IMR-90 (cell line): ENCODE data around the gene ADH1C. TPM values are rescaled to one million over a fixed set of nuclear protein-coding genes. Genes with fewer than 3 reads are reported as not detected.

ENCODE experiments used
- ATAC-seq: fragments of 200-7000 bp; cut with Tn5 transposase; 2 replicates; pipeline ENCODE4 v1.9.1; 2020; ENCODE audit warnings: low read depth, mild to moderate bottlenecking, moderate library complexity
- BruUV-seq: library from RNA; stranded (reverse); fragments of 400-500 nt; replicated peaks from 2 replicates; lab custom pipeline; 2021; lab: Mats Ljungman, UMichigan
- CTCF ChIA-PET: fragments of 300-600 bp; formaldehyde crosslinking; extraction: SDS; loops from one replicate; lab custom pipeline; 2021; ENCODE audit warnings: antibody characterized with exemption; lab: Yijun Ruan, JAX
- POLR2A ChIA-PET: fragments of 300-600 bp; sonication (Branson Sonifier 250); formaldehyde crosslinking; loops from one replicate; lab custom pipeline; 2022; ENCODE audit warnings: antibody characterized with exemption; ENCODE audit not compliant: unreplicated experiment; lab: Charles Lee
- DNase-seq: peaks from one replicate; pipeline ENCODE4 v3.0.0; 2013
- H2AFZ ChIP-seq: replicated peaks from 2 replicates; pipeline ENCODE3; 2013; ENCODE audit warnings: low read length, mild to moderate bottlenecking; ENCODE audit not compliant: poor library complexity
- H2AK5ac ChIP-seq: 2 replicates; pipeline ENCODE4 v1.6.1; 2013; ENCODE audit warnings: low read depth, low read length, inconsistent platforms
- H2AK9ac ChIP-seq: replicated peaks from 2 replicates; pipeline ENCODE3; 2013; ENCODE audit warnings: mild to moderate bottlenecking, low read depth, low read length, moderate library complexity; ENCODE audit not compliant: poor library complexity
- H2BK120ac ChIP-seq: 2 replicates; pipeline ENCODE4 v1.6.1; 2013; ENCODE audit warnings: low read depth, low read length, inconsistent platforms
- H2BK15ac ChIP-seq: 3 replicates; pipeline ENCODE4 v1.6.1; 2013; ENCODE audit warnings: low read depth, low read length, inconsistent platforms
- H2BK20ac ChIP-seq: 2 replicates; pipeline ENCODE4 v1.6.1; 2013; ENCODE audit warnings: low read depth, mild to moderate bottlenecking, inconsistent platforms, low read length, moderate library complexity
- H2BK5ac ChIP-seq: 2 replicates; pipeline ENCODE4 v1.6.1; 2013; ENCODE audit warnings: mild to moderate bottlenecking, low read depth, low read length, inconsistent platforms; ENCODE audit not compliant: poor library complexity, severe bottlenecking
- H3K14ac ChIP-seq: replicated peaks from 2 replicates; pipeline ENCODE4 v1.6.1; 2013; ENCODE audit warnings: low read depth, low read length, inconsistent platforms
- H3K18ac ChIP-seq: 2 replicates; pipeline ENCODE4 v1.6.1; 2013; ENCODE audit warnings: low read depth, low read length, control low read depth
- H3K23ac ChIP-seq: 2 replicates; pipeline ENCODE4 v1.6.1; 2013; ENCODE audit warnings: low read depth, low read length, inconsistent platforms
- H3K27ac ChIP-seq: 2 replicates; pipeline ENCODE4 v1.5.1; 2013; ENCODE audit warnings: mild to moderate bottlenecking, control low read depth, low read length; ENCODE audit not compliant: insufficient read depth
- H3K27me3 ChIP-seq: 2 replicates; pipeline ENCODE4 v1.6.1; 2013; ENCODE audit warnings: low read length; ENCODE audit not compliant: control insufficient read depth, insufficient read depth
- H3K36me3 ChIP-seq: 2 replicates; pipeline ENCODE4 v1.6.1; 2013; ENCODE audit warnings: low read length, mixed read lengths; ENCODE audit not compliant: control insufficient read depth, insufficient read depth
- H3K4ac ChIP-seq: 2 replicates; pipeline ENCODE4 v1.6.1; 2013; ENCODE audit warnings: low read depth, low read length, inconsistent platforms
- H3K4me1 ChIP-seq: 2 replicates; pipeline ENCODE4 v1.6.1; 2013; ENCODE audit warnings: low read length, mixed read lengths; ENCODE audit not compliant: control insufficient read depth, insufficient read depth
- H3K4me2 ChIP-seq: 2 replicates; pipeline ENCODE4 v1.6.1; 2013; ENCODE audit warnings: low read depth, mild to moderate bottlenecking, control low read depth, low read length, moderate library complexity
- H3K4me3 ChIP-seq: 2 replicates; pipeline ENCODE4 v1.5.1; 2013; ENCODE audit warnings: low read depth, mild to moderate bottlenecking, control low read depth, low read length, moderate library complexity; ENCODE audit not compliant: insufficient read depth
- H3K56ac ChIP-seq: 2 replicates; pipeline ENCODE4 v1.6.1; 2013; ENCODE audit warnings: low read length, inconsistent platforms; ENCODE audit not compliant: insufficient read depth; ENCODE audit errors: extremely low read depth
- H3K79me1 ChIP-seq, 2 experiments: 2 replicates each; pipeline ENCODE4 v1.6.1; 2013; ENCODE audit warnings: low read length in 2 of 2, inconsistent platforms in 1 of 2, low read depth in 1 of 2
- H3K9ac ChIP-seq: 2 replicates; pipeline ENCODE4 v1.6.1; 2013; ENCODE audit warnings: low read depth, low read length, control low read depth
- H3K9me1 ChIP-seq: 2 replicates; pipeline ENCODE4 v1.6.1; 2013; ENCODE audit warnings: low read length, inconsistent platforms; ENCODE audit not compliant: insufficient read depth
- H3K9me3 ChIP-seq: 2 replicates; pipeline ENCODE4 v1.6.1; 2013; ENCODE audit warnings: low read length; ENCODE audit not compliant: control insufficient read depth, insufficient read depth
- H4K20me1 ChIP-seq: 2 replicates; pipeline ENCODE4 v1.6.1; 2013; ENCODE audit warnings: low read length, inconsistent platforms; ENCODE audit not compliant: insufficient read depth
- H4K5ac ChIP-seq: 2 replicates; pipeline ENCODE4 v1.6.1; 2013; ENCODE audit warnings: mild to moderate bottlenecking, low read depth, low read length, control low read depth
- H4K8ac ChIP-seq, 2 experiments: 2 replicates each; pipeline ENCODE4 v1.6.1; 2013; ENCODE audit warnings: low read depth in 2 of 2, low read length in 2 of 2, control low read depth in 1 of 2, inconsistent platforms in 1 of 2
- H4K91ac ChIP-seq: 2 replicates; pipeline ENCODE4 v1.6.1; 2013; ENCODE audit warnings: low read depth, low read length, inconsistent platforms; ENCODE audit not compliant: insufficient read depth
- BHLHE40 ChIP-seq: fragments of 150-350 bp; IDR thresholded peaks from 2 replicates; pipeline ENCODE4 v1.6.1; 2016; ENCODE audit warnings: mild to moderate bottlenecking, low read depth, low read length
- CEBPB ChIP-seq: IDR thresholded peaks from 2 replicates; pipeline ENCODE4 v1.6.1; 2012; ENCODE audit warnings: low read depth, low read length, improper control_type of control experiment
- CHD1 ChIP-seq: IDR thresholded peaks from 2 replicates; pipeline ENCODE4 v1.6.1; 2012; ENCODE audit warnings: low read depth, low read length, improper control_type of control experiment
- MAFK ChIP-seq: IDR thresholded peaks from 2 replicates; pipeline ENCODE4 v1.6.1; 2012; ENCODE audit warnings: low read depth, low read length, improper control_type of control experiment
- MAZ ChIP-seq: IDR thresholded peaks from 2 replicates; pipeline ENCODE4 v1.6.1; 2012; ENCODE audit warnings: low read depth, mild to moderate bottlenecking, low read length, improper control_type of control experiment, moderate library complexity, borderline replicate concordance
- NFE2L2 ChIP-seq: fragments of 150-350 bp; IDR thresholded peaks from 2 replicates; pipeline ENCODE4 v1.6.1; 2016; ENCODE audit warnings: low read depth, mild to moderate bottlenecking, low read length
- WGBS, 2 experiments: methylation state at CpG; one replicate each; pipeline versions ENCODE4 v1.1.5 to v1.1.7; 2013; ENCODE audit warnings: missing lambda C conversion rate in 2 of 2; ENCODE audit not compliant: insufficient read length in 1 of 2; ENCODE audit errors: extremely low coverage in 2 of 2; 5-methylcytosine and 5-hydroxymethylcytosine counted together
- dilution Hi-C: fragments of 300-500 bp; cut with HindIII; formaldehyde crosslinking; loops from one replicate; pipeline ENCODE4 v1.14.3; 2018; ENCODE audit warnings: low sequenced_read_pairs; ENCODE audit not compliant: unreplicated experiment
- in situ Hi-C: fragments of 300-500 bp; cut with MboI; formaldehyde crosslinking; loops from 3 replicates; pipeline ENCODE4 v1.14.3; 2019; ENCODE audit warnings: low sequenced_read_pairs, inconsistent platforms, mixed read lengths
- intact Hi-C: fragments of 100-400 bp; cut with micrococcal nuclease; formaldehyde crosslinking; loops from 2 replicates; pipeline ENCODE4 v1.10.0; 2022
- polyA plus RNA-seq, 3 experiments: library from polyadenylated mRNA; depleted of rRNA; stranded (reverse); fragments of >200 nt; gene quantifications; 2 replicates each; pipeline ENCODE4 v1.2.3, GENCODE V29; 2012; ENCODE audit warnings: low replicate concordance in 1 of 3
- total RNA-seq: library from RNA; depleted of rRNA; stranded (reverse); fragments of >200 nt; gene quantifications from 2 replicates; pipeline ENCODE4 v1.2.3, GENCODE V29; 2012
- TF ChIP-seq, protein P1 (sequence below): fragments of 150-350 bp; IDR thresholded peaks from 2 replicates; pipeline ENCODE4 v1.6.1; 2017; ENCODE audit warnings: mild to moderate bottlenecking, antibody characterized with exemption, low read length, low read depth

The ADH1C gene
- total and polyA plus RNA-seq, 2 of the 4 experiments (the other 2 are of a cell fraction), result 0.26 TPM; not detected in 1

DNA sequence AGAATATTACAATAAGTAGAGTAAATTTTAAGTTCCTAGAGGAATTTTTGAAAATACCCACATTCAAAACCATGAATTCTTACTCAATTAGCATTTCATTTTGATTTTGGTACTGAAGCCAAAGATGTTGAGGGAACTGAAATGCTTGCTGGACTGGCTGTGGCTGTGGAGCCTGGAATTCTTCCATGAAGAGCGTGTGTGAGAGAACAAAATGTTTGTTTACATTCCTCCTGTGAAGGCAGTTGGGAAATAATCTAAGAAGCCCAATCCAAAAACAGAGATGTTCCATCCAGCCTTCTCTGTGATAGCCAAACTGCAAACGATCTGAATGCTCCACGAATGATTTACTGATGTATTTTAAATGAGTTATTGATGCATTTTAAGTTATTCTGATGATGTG is 27.6 kb downstream of the ADH1C start:
- Histone ChIP-seq H2AK5ac (no peak overlapping the region), H4K5ac (no peak overlapping the region), H2BK20ac (no peak overlapping the region), H3K4me3 (no peak overlapping the region), H3K4ac (no peak overlapping the region), H3K9me1 (no peaks in the 10 kb centered on the region), H2AFZ (no peak overlapping the region), H4K8ac (no peak overlapping the region), H3K56ac (no peak overlapping the region), H2AK9ac (no peak overlapping the region), H3K79me1 (no peaks in the 10 kb centered on the region), H4K20me1 (no peaks in the 10 kb centered on the region), H3K18ac (no peak overlapping the region; the same call in 1 of the 2 replicates), H3K14ac (no peak overlapping the region), H3K23ac (no peak overlapping the region), H3K27me3 (no peaks in the 10 kb centered on the region), H2BK120ac (no peak overlapping the region), H2BK5ac (peak overlapping the region; percentile 82), H3K27ac (no peak overlapping the region; the same call in 1 of the 2 replicates), H3K9ac (no peak overlapping the region), H4K91ac (no peak overlapping the region), H2BK15ac (no peak overlapping the region), H3K36me3 (no peaks in the 10 kb centered on the region), H3K9me3 (peaks cover 8% of the 10 kb centered on the region; the same call in 1 of the 2 replicates), H3K4me1 (peaks cover 9% of the 10 kb centered on the region; the same call in 1 of the 2 replicates), H3K4me2 (peak overlapping the region; percentile 25; the same call in 1 of the 2 replicates)
- POLR2A ChIA-PET, result no interaction called here
- ATAC-seq (peak; percentile 81), DNase-seq (peak; percentile 83)
- no TSS peak for BruUV-seq
- in situ Hi-C loops, result no loop called here
- intact Hi-C loops, result loop anchor here (2.0 to 5.0 kb wide), 2 partner anchors 57 to 78 kb away; no protein-coding TSS in a partner anchor
- TF ChIP-seq, protein P1, sequence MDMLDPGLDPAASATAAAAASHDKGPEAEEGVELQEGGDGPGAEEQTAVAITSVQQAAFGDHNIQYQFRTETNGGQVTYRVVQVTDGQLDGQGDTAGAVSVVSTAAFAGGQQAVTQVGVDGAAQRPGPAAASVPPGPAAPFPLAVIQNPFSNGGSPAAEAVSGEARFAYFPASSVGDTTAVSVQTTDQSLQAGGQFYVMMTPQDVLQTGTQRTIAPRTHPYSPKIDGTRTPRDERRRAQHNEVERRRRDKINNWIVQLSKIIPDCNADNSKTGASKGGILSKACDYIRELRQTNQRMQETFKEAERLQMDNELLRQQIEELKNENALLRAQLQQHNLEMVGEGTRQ, result no peak
- TF ChIP-seq CHD1 (no peak), NFE2L2 (no peak), MAFK (no peak), CEBPB (peak; percentile 72), MAZ (no peak), BHLHE40 (no peak)
- WGBS, 2 experiments, result no CpG with 5 or more reads among the region's 3 CpGs
- CTCF ChIA-PET, result no interaction called here
- dilution Hi-C loops, result no loop called here
